NCI-H345 treated with DMSO at 0.1 percent for 48 hours (cell line): ENCODE results near the gene TPST2.

Source experiments
- DNase-seq: peaks from one replicate; lab custom pipeline; 2025; ENCODE audit not compliant: unreplicated experiment; lab: John Stamatoyannopoulos, UW

Gene TPST2

GRCh38 chr22:26581026-26581425 is 8.9 kb downstream of the TPST2 start:
- no peak for DNase-seq

- DNase-seq, result no peak
These were observed 9.5 kb downstream of the TPST2 start for GRCh38 chr22:26580240-26580962.

- no peak for DNase-seq
These were observed 10.5 kb downstream of the TPST2 start for GRCh38 chr22:26579331-26579886.

GRCh38 chr22:26577081-26577480 is 12.9 kb downstream of the TPST2 start:
- DNase-seq, result no peak

GRCh38 chr22:26576026-26576680 is 13.8 kb downstream of the TPST2 start:
- DNase-seq, result no peak

GRCh38 chr22:26574001-26574723 is 15.8 kb downstream of the TPST2 start:
- DNase-seq, result no peak

GRCh38 chr22:26573026-26573662 is 16.8 kb downstream of the TPST2 start:
- DNase-seq, result no peak

- DNase-seq, result no peak
These were observed 18.9 kb downstream of the TPST2 start for GRCh38 chr22:26570864-26571525.

GRCh38 chr22:26570115-26570514 is 19.8 kb downstream of the TPST2 start:
- DNase-seq, result no peak

- DNase-seq, result no peak
These were observed 21.7 kb downstream of the TPST2 start for GRCh38 chr22:26568207-26568706.

GRCh38 chr22:26567610-26568009 is 22.3 kb downstream of the TPST2 start:
- DNase-seq, result no peak

- DNase-seq, result no peak
These were observed 22.9 kb downstream of the TPST2 start for GRCh38 chr22:26566994-26567393.

GRCh38 chr22:26565889-26566288 is 24.0 kb downstream of the TPST2 start:
- no peak for DNase-seq

- DNase-seq, result no peak
These were observed 24.8 kb downstream of the TPST2 start for GRCh38 chr22:26565181-26565580.

GRCh38 chr22:26564672-26565071 is 25.3 kb downstream of the TPST2 start:
- no peak for DNase-seq

GRCh38 chr22:26564181-26564580 is 25.8 kb downstream of the TPST2 start:
- DNase-seq, result no peak

- DNase-seq, result no peak
These were observed 26.9 kb downstream of the TPST2 start for GRCh38 chr22:26563022-26563421.

GRCh38 chr22:26561756-26562417 is 28.0 kb downstream of the TPST2 start:
- no peak for DNase-seq

- no peak for DNase-seq
These were observed 29.9 kb downstream of the TPST2 start for GRCh38 chr22:26559961-26560575.
